Measurements from ENCODE around the gene RPS14.
"Not testable (repeated sequence)": the region's sequence is repeated elsewhere in the genome, so short reads cannot be mapped to it uniquely, and the experiment has no call there.

The RPS14 gene

DNA sequence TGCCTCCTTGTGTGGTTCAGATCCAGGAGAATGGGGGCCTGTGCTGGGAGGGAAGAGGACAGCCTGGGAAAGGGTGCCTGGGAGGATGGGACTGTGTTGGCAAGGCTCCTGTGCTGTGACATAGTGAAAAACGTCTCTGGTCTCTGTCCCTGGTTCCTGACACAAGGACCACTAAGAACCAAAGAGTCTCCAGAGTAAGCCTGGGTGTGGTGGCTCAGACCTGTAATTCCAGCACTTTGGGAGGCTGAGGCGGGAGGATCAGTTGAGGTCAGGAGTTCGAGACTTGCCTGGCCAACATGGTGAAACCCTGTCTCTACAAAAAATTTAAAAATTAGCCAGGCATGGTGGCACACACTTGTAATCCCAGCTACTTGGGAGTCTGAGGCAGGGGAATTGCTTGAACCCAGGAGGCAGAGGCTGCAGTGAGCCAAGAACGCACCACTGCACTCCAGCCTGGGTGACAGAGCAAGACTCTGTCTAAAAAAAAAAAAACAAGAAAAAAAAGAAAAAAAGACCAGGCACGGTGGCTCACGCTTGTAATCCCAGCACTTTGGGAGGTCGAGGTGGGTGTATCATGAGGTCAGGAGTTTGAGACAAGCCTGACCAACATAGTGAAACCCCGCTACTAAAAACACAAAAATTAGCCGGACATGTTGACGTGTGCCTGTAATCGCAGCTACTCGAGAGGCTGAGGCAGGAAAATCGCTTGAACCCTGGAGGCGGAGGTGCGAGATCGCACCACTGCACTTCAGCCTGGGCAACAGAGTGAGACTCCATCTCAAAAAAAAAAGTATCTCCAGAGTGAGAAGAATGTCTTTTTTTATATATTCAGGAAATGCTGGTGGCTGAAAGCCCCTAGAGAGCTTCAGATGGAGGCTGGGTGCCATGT, 35.4 kb downstream of the RPS14 start:
- not testable (repeated sequence) for DNase-seq (ENCODE audit: low read depth in 3 of 3)

DNA sequence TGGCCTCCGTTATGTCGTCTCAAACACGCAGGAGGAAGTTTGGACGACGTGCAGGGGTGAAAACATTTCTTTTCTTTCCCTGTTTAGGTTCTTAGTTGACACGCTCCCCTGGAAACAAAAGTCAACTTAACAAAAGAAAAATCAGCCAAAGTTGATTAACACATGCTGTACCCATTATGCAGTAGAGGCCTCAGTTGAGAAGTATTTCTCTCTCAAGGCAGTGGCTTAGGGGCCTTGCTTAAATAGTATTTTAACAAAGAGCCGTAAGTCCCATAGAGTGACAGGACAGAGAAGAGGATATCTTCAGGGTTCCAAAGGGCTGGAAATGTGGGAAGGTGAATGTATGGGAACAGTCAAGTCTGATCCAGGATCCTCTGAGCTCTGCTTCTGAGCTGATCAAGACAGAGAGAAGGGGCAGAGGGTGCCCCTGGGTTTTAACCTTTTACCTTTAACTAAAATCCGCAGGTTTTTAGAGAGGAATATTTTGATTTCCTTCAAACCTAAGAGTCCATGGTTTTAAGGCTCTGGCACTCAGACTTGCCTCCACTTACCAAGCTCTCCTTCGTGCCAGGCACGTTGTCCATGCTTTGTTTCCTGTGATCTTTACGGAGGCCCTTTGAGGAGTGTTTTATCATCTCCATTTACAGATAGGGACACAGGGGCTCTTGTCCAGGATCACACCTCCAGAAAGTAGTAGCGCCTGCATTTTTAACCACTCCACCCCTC, 36.2 kb downstream of the RPS14 start:
- DNase-seq (ENCODE audit: low read depth in 3 of 3): no peak

DNA sequence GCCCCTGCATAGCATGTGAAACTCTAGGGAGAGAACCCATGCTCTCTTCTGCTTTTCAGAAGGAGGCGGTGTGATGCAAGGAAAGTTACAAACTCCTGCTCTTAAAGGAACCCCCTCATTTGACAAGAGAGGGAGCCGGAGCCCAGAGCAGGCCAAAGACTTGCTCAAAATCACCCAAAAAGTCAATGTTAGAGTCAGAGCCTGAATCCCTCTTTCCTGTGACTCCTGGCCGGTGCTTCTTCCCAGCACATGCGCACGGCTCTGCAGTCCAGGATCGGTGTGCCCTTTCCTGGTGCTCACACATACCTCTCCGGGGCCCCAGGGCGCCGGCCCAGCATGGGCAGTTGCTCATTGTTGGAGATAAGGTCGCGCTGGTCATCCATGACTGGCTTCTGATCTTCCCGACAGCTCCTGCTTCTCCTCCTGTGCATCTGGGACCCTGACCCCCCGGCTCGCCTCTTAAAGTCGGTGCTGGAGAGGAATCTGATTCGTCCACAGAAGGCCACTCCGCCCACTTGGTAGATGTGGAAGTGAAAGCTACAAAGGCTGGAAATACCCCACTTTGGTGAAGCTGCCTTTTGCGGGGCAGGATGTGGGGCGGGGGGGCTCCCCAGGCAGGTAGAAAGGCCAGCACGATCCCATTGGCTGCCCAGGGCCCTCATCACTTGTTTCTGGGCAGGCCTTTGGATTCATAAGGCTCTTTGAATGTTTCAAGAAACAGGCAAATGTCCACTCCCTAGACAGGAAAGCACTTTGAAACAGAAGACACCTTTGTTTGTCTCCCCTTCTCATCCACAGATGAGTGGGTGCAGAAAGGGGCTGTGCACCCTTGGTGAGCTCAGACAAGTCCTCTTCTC, 37.0 kb downstream of the RPS14 start, which contains the start of gene CD74:
Gene CD74 (minus strand): TSS at position 592 of the 857 bp plus-strand sequence. CDS start 161 bp downstream, at position 431.
- peak; percentile 69 to 87 (median 81) for DNase-seq (ENCODE audit: low read depth in 3 of 3)

DNA sequence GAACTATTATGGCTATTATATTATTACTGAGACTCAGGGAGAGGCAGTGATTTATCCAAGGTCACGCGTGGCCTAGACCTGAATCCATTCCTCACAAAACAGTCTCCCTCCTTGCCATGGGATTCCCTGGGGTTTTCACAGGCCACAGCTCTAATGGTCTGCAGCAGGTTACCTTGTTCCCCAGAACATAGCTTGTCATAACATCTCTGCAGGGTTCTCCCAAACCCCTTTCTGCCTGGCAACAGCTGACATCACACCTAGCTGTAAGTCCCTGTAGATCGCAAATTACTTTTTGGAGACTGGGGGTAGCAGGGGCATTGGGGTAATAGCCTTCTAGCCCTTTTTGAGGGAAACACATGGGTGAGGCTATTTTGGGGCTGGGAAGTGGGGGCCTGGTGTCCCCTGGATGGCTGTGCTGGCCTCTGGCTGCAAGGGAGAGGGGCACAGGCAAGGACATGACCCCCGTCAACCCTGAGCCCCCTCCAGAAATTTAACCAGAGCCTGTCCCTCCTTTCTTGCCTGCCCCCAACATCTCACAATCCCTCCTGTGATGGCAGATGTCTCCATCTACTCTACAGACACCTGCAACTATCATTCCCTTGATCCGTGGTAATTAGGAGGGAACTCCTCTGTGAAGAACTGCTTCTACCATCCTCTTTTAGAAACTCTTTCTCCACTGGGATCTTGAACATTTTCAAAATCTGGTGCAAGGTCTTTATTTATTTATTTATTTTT, 38.1 kb downstream of the RPS14 start:
- peak; percentile 28 to 53 (median 40) for DNase-seq (ENCODE audit: low read depth in 3 of 3)

DNA sequence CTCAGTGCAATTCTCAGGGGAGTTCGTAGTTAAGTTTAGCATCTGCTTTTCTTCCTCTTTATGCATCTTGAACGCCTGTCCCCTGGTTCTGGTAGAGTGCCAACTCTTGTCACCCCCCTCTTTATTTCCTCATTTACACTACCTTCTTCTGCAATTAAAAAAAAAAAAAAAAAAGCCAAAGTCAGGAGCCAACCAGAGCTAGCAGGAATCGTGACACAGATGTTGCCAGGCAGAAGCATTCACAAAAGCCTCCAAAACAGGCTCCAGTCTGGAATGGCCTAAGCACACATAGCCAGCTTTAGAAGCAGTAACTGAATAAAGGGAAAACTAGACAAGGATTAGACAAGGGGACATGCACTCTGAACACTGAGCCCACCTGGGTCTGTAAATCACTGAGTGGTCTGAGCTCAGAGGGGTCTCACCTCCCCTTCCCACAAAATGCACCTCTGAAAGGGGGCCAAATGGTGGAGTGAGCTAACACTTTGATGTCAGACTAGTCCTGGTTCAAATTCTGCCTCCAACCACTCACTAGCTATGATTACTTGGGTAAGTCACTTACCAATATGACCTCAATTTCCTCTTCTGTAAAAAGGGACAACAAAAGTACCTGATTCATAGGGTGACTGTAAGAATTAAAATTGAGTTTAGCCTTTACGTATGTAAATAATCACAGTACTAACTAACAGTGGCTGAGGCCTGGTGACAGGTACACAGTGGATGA, 38.9 kb downstream of the RPS14 start:
- DNase-seq (ENCODE audit: low read depth in 3 of 3): peak in 1 of 3 experiments; percentile 10

DNA sequence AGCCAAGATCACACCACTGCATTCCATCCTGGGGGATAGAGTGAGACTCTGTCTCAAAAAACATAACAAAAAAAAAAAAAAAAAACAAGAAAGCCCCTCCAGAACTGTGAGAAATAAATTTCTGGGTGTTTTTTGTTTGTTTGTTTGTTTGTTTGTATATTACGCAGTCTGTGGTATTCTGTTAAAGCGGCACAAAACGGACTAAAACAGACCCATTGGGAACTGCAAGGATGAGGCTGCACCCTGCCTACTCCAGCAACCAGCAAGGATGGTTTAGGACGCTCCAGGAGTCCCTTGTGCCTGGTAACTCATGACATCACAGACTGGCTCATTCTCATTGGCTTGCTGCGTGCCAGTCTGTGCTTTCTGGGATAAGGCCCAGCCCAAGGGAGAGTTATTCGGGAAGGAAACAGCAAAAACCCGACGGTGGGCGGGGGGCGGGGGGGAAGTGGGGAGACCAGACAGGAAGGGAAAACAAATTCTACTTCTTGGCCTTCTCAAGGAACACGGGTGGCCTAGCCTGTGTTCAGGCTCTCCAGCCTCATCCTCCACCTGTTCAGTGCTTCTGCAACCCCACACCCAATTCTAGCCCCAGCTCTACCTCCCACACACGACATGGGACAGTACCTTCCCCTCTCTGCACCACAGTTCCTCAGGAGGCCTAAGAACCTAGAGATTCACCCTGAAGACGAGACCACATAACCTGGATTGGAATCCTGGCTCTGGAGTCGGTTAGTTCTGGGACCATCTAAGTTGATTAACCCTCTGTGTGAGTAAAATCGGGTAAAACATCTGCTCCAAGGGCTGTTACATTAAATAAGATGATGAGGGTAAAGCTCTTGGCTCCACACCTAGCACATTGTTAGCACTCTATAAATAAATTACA, 39.7 kb downstream of the RPS14 start:
- DNase-seq (ENCODE audit: low read depth in 3 of 3): peak in 1 of 3 experiments; percentile 18

DNA sequence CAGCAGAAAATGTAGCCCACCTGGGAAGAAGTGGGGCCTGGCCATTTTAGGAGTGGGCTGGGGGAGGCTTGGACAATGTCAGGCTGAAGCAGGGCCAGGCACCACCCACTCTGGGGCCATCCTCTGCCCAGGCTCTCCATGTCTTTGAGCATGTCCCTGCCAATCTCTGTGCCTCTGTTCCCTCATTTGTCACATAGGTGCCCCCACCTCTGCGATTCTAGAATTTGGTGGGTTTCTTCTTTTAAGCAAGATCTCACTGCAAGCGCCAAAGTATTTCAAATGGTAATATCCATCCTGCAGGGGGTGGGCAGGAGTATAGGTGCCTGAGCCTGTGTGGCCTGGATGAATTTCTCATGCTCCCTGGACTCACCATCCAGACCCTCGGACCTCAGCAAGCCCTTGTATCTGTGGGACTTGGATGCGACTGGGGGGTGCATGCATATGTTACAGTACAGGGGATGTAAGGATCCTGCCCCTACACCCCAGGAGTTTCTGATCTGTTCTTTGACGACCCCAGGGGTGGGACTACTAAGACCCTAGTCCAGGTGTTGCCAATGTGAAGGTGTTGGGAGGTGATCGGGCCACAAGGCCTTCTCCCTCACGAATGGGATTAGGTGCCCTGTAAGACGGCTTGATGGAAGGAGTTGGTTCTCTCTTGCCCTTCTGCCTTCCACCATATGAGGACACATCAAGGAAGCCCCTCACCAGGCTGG, 41.2 kb downstream of the RPS14 start:
- DNase-seq (ENCODE audit: low read depth in 3 of 3): no peak

DNA sequence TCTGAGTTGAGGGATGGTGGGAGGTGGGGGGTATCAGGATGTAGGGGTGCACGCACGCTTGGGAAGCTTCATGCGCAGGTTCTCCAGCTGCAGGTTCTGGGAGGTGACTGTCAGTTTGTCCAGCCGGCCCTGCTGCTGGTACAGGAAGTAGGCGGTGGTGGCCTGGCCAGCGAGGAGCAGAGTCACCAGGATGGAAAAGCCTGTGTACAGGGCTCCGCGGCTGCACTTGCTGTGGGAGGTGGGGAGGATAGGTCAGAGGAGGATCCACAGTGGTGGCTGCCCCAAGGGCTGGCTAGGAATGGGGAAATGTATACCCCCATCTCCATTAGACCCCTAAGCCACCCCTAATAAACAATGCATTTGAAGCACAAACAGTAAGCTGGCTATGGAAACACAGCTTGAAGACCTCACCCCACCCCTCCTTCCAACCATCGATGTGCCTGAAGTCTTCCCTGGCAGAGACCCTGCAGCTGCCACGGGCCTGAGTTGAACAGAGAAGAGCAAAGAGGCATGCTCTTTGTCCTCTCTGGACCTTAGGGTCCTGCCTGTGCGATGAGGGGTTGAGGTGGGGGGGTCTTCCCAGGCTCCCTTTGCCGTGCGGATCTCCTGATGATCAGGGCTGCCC, 42.3 kb downstream of the RPS14 start:
- no peak for DNase-seq (ENCODE audit: low read depth in 3 of 3)

DNA sequence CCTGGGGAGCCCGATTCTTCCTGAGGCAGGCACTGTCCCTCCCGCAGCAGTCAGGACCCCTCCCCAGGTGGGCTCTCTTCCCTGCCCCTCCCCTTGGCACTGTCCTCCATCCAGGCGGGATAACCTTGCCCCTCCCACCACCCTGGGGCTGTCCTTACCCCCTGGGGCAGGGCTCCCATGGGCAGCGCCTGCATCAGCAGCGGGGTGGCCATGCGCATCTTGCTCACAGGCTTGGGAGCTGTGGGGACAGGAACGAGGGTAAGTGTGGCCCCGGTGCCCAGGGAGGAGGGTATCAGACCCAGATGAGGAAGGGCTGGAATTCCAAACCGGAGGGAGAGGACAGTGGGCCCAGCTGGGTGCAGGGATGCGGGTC, 42.8 kb downstream of the RPS14 start:
- no peak for DNase-seq (ENCODE audit: low read depth in 3 of 3)

DNA sequence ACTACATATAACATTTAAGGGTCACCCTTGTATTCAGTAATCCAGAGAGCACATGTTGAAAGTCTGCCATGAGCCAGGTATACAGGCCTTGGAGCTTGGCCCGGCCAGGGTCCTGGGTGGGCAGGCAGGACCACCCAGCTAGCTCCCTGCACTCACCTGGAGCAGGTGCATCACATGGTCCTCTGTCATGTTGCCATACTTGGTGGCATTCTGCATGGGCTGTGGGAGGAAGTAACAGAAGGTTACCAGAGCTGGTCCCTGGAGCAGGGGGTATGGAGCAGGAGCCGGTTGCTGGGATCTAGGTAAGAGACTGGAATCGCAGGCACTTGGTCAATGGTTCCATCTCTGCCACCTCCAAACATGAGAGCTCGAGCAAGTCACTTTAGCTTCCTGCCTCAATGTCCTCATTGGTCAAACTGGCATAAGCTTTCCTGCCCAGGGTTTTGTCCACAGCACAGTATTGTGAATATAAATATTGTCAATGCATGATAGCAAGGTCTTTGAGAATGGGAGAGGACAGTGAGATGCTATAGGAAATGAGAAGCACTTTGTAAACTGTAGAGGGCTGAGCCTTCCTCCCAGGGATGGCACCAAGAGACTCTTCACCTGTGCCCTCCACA, 43.3 kb downstream of the RPS14 start:
- DNase-seq (ENCODE audit: low read depth in 3 of 3): no peak

DNA sequence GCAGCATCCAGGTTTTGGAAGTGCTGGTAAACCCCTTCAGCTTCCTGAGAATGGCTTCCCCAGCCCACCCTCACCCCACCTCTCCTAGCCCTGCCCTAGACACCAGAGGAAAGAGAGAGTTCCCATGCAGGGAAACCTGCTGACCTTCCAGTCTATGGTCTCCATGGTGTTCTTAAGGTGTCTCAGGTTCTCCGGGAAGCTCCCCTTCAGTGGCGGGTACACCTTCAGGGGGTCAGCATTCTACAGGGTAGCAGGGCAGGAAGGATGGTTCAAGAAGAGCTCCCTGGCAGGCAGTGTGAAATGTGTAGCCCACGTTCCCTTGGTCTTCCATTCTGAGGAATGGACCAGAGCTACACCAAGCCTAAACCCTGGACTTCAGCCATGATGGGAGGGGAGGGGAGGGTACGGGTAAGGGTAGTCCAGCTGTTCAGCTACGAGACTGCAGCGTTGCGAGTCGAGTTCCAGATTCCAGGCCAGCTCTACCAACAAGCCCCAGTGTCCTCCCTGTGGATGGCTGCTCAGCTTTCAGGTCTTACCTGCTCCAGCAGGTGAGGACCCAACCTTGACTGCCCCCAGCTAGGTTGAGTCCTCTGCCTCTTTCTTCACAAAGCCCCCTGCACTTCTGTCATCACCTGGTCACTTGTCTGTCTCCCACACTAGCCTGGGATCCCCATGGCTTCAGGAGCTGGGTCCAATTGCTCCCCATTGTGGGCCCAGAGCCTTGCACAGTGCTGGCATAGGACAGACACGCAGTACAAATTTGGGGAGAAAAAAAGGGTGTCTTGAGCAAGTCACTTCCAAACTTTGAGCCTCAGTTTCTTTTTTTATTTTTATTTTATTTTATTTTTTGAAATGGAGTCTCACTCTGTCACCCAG, 44.4 kb downstream of the RPS14 start:
- no peak for DNase-seq (ENCODE audit: low read depth in 3 of 3)

DNA sequence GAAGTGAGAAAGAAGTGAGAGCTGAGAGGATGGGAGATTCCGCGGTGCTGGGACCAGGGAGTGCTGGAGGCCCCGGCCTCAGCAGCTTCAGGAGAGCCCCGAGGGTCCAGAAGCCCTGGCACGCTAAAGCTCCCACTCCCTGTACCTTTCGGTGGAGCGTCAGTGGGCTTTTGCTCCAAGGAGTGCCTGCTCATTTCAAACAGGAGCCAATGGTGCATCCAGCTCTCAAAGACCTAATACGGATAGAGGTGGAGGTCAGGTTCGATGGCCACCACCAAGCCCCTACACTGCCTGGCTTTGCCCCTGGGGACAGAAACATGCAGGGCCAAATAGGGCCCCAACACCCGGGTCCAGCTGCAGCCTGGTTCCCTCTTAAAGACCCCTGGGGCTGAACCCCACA, 45.0 kb downstream of the RPS14 start:
- no peak for DNase-seq (ENCODE audit: low read depth in 3 of 3)

DNA sequence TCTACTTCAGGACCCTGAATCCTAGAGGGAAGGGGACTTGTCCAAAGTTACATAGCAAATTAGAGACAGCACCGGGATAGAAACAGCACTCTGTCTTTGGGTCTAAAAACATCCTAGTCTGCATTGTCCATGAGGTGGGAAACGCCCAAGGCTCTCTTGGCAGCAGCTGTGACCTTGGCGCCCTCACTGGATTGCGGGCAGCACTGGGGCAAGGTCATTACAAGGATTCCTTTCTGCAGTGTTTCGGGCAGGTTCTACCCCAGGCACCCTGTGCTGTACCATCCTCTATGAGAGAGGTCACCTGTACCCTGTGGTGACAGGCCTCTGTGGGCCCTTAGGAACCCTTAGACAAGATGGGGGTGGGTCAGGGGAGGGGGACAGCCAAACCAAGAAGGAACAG, 45.4 kb downstream of the RPS14 start:
- no peak for DNase-seq (ENCODE audit: low read depth in 3 of 3)

DNA sequence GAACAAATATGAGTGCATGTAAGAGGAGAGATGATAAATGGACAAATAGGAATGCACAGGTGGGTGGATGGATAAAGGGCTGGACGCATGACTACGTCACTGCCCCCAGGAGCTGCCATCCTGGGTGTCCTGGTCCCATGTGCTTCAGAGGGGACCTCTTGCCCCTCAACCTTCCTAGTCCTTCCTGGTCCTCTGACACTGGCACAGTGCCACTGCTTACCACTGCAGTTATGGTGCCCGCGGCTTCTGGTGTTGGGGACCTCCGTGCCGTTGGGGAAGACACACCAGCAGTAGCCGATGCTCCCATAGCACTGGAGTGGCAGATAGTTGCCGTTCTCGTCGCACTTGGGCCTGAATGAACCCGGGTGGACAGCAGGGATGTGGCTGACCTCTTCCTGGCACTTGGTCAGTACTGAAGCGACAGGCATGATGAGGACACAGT, 46.6 kb downstream of the RPS14 start:
- DNase-seq (ENCODE audit: low read depth in 3 of 3): no peak

DNA sequence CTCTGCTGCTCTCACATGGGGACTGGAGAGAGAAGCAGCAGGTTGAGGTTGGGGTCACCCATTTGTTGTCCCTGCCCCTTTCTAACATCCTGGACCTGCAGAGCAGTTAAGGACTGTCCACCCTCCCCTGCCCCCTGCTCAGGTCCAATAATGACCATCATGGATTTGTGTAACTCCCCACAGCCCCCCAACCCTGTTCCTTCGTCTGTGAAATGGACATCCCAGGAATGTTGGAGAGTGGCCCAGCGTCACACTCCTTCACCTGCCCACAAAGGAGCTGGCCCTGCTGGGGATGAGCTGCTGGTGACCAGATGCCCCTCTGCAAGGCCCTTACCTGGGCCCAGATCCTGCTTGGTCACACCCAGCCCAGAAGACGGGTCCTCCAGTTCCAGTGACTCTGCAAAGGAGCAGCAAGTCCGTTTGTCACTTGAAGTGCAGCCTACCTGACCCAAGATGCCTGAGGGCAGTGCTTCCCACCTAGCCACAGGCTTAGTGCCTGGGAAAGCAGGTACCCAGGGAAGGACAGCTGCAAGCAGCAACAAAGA, 47.2 kb downstream of the RPS14 start:
- no peak for DNase-seq (ENCODE audit: low read depth in 3 of 3)

DNA sequence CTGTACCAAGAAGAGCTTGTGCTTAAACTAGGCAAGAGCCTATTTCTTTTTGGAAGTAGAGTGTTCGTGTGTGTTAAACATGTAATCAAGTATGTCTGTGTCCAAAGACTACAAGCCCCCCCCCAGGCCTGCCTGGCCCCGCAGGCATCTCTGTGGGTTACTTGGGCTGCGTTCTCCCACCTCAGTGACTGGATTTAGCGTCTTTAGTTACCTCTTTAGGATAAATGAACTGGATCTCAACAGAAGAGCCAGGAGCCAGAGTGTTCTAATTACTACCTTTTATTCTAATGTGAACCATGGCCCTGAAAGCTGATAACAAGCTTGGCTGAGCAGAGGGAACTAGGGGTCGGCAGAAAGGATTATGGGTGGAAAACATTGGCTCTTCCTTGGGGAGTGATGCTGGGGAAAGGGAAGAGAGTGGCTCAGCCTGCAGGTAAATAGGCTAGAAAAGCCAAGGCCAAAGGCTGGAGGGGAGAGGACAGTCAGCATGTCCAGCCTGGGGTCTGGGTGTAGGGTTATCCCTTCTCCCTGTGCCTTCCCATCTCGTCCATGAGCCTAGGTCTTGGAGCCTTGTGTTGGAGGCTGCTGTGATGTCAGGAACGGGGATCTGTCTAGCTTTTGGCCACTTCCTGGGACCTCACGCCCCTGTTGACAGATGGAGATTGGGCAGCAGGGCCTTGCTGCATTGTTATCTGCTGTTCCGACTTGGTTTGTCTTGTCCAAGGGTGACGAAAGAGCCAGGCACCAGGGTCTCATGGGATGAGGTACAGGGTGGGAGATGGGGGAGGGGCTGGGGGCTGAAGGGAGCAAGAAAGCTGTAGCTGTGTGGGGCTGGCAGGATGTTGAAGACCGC, 47.9 kb downstream of the RPS14 start:
- DNase-seq (ENCODE audit: low read depth in 3 of 3): no peak
